A549 (cell line): ENCODE measurements around the gene NRTN. TPM values are rescaled to one million over a fixed set of nuclear protein-coding genes. Genes with fewer than 3 reads are reported as not detected.

Experiments used
- ATAC-seq, 2 experiments: fragments of 200-7000 bp in 1 of 2; fragments of >200 bp in 1 of 2; cut with Nextera tagmentation in 1 of 2; cut with Tn5 transposase in 1 of 2; 3 replicates each; pipeline versions ENCODE4 v1.8.0 to v1.9.1; 2018 to 2020; ENCODE audit warnings: mild to moderate bottlenecking in 1 of 2, moderate library complexity in 1 of 2
- CTCF ChIA-PET: fragments of 300-600 bp; sonication (Branson Sonifier 250); formaldehyde crosslinking; extraction: SDS; loops from one replicate; lab custom pipeline; 2021; ENCODE audit warnings: antibody characterized with exemption, inconsistent platforms; lab: Yijun Ruan, JAX
- POLR2A ChIA-PET: fragments of 350-600 bp; formaldehyde crosslinking; extraction: SDS; loops from one replicate; lab custom pipeline; 2021; ENCODE audit warnings: antibody characterized with exemption, inconsistent platforms; lab: Yijun Ruan, JAX
- DNase-seq, 2 experiments: peaks; one replicate each; pipeline versions ENCODE4 v3.0.0 to v3.0.0-alpha.2; 2011 to 2016; ENCODE audit warnings: low read depth in 1 of 2, low spot score in 1 of 2
- FAIRE-seq: peaks from 2 replicates; lab custom pipeline; 2011; peaks lifted over from hg19 to GRCh38; lab: Jason Lieb, UNC
- H3K27ac ChIP-seq, 2 experiments: fragments of >200 bp; sonication (Bioruptor Twin); formaldehyde crosslinking; 3 replicates each; pipeline ENCODE4 v1.5.1; 2016 to 2017
- H3K4me1 ChIP-seq: fragments of >200 bp; sonication (Bioruptor Twin); formaldehyde crosslinking; 3 replicates; pipeline ENCODE4 v1.6.1; 2016
- H3K4me2 ChIP-seq: fragments of >200 bp; sonication (Bioruptor Twin); formaldehyde crosslinking; 3 replicates; pipeline ENCODE4 v1.6.1; 2016
- H3K4me3 ChIP-seq: fragments of >200 bp; sonication (Bioruptor Twin); formaldehyde crosslinking; 3 replicates; pipeline ENCODE4 v1.5.1; 2016
- H3K9me3 ChIP-seq: fragments of >200 bp; sonication (Bioruptor Twin); formaldehyde crosslinking; 3 replicates; pipeline ENCODE4 v1.6.1; 2016
- ATOH8 ChIP-seq: fragments of 250-450 bp; sonication (Bioruptor Pico); IDR thresholded peaks from 2 replicates; pipeline ENCODE4 v1.5.0; 2020; ENCODE audit warnings: low read depth, mild to moderate bottlenecking, moderate library complexity
- BHLHE40 ChIP-seq: IDR thresholded peaks from 2 replicates; pipeline ENCODE4 v1.6.1; 2012; ENCODE audit warnings: low read depth, low read length, inconsistent platforms
- CBX2 ChIP-seq: fragments of 200-600 bp; sonication (generic); IDR thresholded peaks from 2 replicates; pipeline ENCODE4 v1.6.1; 2016; ENCODE audit warnings: low read depth, mild to moderate bottlenecking, borderline replicate concordance
- CBX8 ChIP-seq: fragments of 200-600 bp; sonication (generic); IDR thresholded peaks from 2 replicates; pipeline ENCODE4 v1.6.1; 2016
- CHD4 ChIP-seq: fragments of 200-600 bp; sonication (generic); IDR thresholded peaks from 2 replicates; pipeline ENCODE4 v1.6.1; 2016; ENCODE audit warnings: antibody characterized with exemption, mild to moderate bottlenecking, borderline replicate concordance
- ELK1 ChIP-seq: fragments of 150-350 bp; IDR thresholded peaks from 2 replicates; pipeline ENCODE4 v1.6.1; 2014; ENCODE audit warnings: low read depth, mild to moderate bottlenecking, low read length
- ESRRA ChIP-seq: fragments of 150-350 bp; IDR thresholded peaks from 2 replicates; pipeline ENCODE4 v1.6.1; 2014; ENCODE audit warnings: mild to moderate bottlenecking, low read length, borderline replicate concordance
- FOSL2 ChIP-seq, 2 experiments: fragments of 450-650 bp in 1 of 2; fragments of >200 bp in 1 of 2; sonication (Bioruptor Twin) in 1 of 2; formaldehyde crosslinking; IDR thresholded peaks; 2 replicates each; pipeline versions ENCODE4 v1.5.0 to v1.6.1; 2016 to 2020; ENCODE audit warnings: mild to moderate bottlenecking in 1 of 2, moderate library complexity in 1 of 2
- GATA3 ChIP-seq: IDR thresholded peaks from 2 replicates; pipeline ENCODE4 v1.6.1; 2012; ENCODE audit warnings: borderline replicate concordance
- HDAC2 ChIP-seq: fragments of 200-600 bp; sonication (generic); IDR thresholded peaks from 2 replicates; pipeline ENCODE4 v1.6.1; 2016
- HMGXB4 ChIP-seq: fragments of 250-450 bp; sonication (Bioruptor Pico); IDR thresholded peaks from 2 replicates; pipeline ENCODE4 v1.5.0; 2021; ENCODE audit warnings: mild to moderate bottlenecking, moderate library complexity, borderline replicate concordance
- HOXB13 ChIP-seq: fragments of 250-450 bp; sonication (Bioruptor Pico); IDR thresholded peaks from 2 replicates; pipeline ENCODE4 v1.5.0; 2020; ENCODE audit warnings: low read depth, mild to moderate bottlenecking, moderate library complexity
- JUNB ChIP-seq: fragments of >200 bp; sonication (Bioruptor Twin); formaldehyde crosslinking; IDR thresholded peaks from 2 replicates; pipeline ENCODE4 v1.6.1; 2016
- KDM1A ChIP-seq: fragments of 200-600 bp; sonication (generic); IDR thresholded peaks from 2 replicates; pipeline ENCODE4 v1.6.1; 2016; ENCODE audit warnings: low read depth, mild to moderate bottlenecking
- MYC ChIP-seq: IDR thresholded peaks from 2 replicates; pipeline ENCODE4 v1.6.1; 2012; ENCODE audit warnings: mild to moderate bottlenecking, inconsistent platforms, low read length, improper control_type of control experiment, borderline replicate concordance
- NR3C1 ChIP-seq: fragments of >200 bp; sonication (Bioruptor Twin); formaldehyde crosslinking; IDR thresholded peaks from 3 replicates; pipeline ENCODE4 v1.6.1; 2017
- POLR2A ChIP-seq: IDR thresholded peaks from 2 replicates; pipeline ENCODE4 v1.6.1; 2012; ENCODE audit warnings: mild to moderate bottlenecking, low read length
- POLR2AphosphoS2 ChIP-seq: conservative IDR thresholded peaks from 2 replicates; pipeline ENCODE4 v1.6.1; 2012; ENCODE audit warnings: low read length, improper control_type of control experiment, inconsistent platforms
- RAD21 ChIP-seq, 2 experiments: fragments of >200 bp in 1 of 2; sonication (Bioruptor Twin) in 1 of 2; formaldehyde crosslinking in 1 of 2; IDR thresholded peaks in 1 of 2; conservative IDR thresholded peaks in 1 of 2; 2 replicates in 1 of 2; 3 replicates in 1 of 2; pipeline ENCODE4 v1.6.1; 2012 to 2018; ENCODE audit warnings: inconsistent platforms in 1 of 2
- RARB ChIP-seq: fragments of 250-450 bp; sonication (Bioruptor Pico); IDR thresholded peaks from 2 replicates; pipeline ENCODE4 v1.8.0; 2021; ENCODE audit warnings: mild to moderate bottlenecking, moderate library complexity
- RCOR1 ChIP-seq: fragments of 150-350 bp; IDR thresholded peaks from 2 replicates; pipeline ENCODE4 v1.6.1; 2014; ENCODE audit warnings: antibody characterized with exemption, low read length, low read depth
- SREBF2 ChIP-seq: fragments of 450-650 bp; IDR thresholded peaks from 2 replicates; pipeline ENCODE4 v1.6.1; 2014; ENCODE audit warnings: mild to moderate bottlenecking, moderate library complexity
- ZFP36 ChIP-seq: fragments of 450-650 bp; IDR thresholded peaks from 2 replicates; pipeline ENCODE4 v1.6.1; 2014; ENCODE audit warnings: borderline replicate concordance; ENCODE audit not compliant: partially characterized antibody
- WGBS: methylation state at CpG from one replicate; pipeline ENCODE4 v1.1.6; 2017; ENCODE audit errors: missing lambda C conversion rate; 5-methylcytosine and 5-hydroxymethylcytosine counted together
- polyA plus RNA-seq, 4 experiments: library from polyadenylated mRNA; depleted of rRNA in 3 of 4; stranded (reverse); fragments of >200 nt; fragmentation: RNase III in 1 of 4; extraction: RNeasy Plus Mini Kit Qiagen cat#74134 plus additional on column Dnase treatment in 1 of 4; gene quantifications; 2 replicates in 3 of 4; 3 replicates in 1 of 4; pipeline ENCODE4 v1.2.3, GENCODE V29; 2011 to 2017
- TF ChIP-seq, protein P1 (sequence below): fragments of 200-600 bp; sonication (generic); IDR thresholded peaks from 2 replicates; pipeline ENCODE4 v1.6.1; 2016; ENCODE audit warnings: antibody characterized with exemption, mild to moderate bottlenecking, moderate library complexity

Gene NRTN
- polyA plus RNA-seq, 2 of the 4 experiments (the other 2 are of a cell fraction) = 0.32 to 0.61 TPM

DNA sequence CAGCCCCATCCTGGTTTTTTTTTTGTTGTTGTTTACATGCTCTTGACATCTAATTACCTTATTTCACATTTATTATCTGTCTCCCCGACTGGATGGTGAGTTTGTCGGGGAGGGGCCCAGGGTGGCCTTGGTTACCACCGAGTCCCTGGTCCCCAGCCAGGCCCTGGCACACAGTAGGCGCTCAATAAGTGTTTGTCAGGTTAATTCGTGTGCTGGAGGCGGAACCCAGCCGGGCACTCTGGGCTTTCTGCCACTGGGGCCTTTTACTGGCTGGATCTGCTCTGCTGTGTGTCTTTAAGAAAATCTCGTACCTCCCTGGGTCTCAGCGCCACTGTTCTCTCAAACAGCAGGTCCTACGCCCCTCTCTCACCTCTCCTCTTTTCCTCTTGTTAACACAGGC is 4.6 kb downstream of the NRTN start:
- DNase-seq = no peak
- H3K4me2 ChIP-seq = no peak overlapping the region
- H3K9me3 ChIP-seq = no peaks in the 10 kb centered on the region
- peak overlapping the region; percentile 5 to 39; a peak in 1 of 6 replicates for H3K27ac ChIP-seq
- ChIA-PET CTCF (interaction anchor here (0.7 to 3.5 kb wide), 3 partner anchors 14 to 82 kb away, joined by 3 to 25 read pairs (median 16); no protein-coding TSS in a partner anchor), POLR2A (interaction anchor here (0.7 to 0.9 kb wide), 2 partner anchors 18 to 214 kb away, joined by 4 to 6 read pairs; no protein-coding TSS in a partner anchor)
- FAIRE-seq = no peak
- peaks cover 6% of the 10 kb centered on the region; the same call in 2 of the 3 replicates for H3K4me1 ChIP-seq
- WGBS = 63% methylated on average over 10 of the region's 10 CpGs
- H3K4me3 ChIP-seq = no peak overlapping the region
- no peak for ATAC-seq
- TF ChIP-seq RCOR1 = no peak
- TF ChIP-seq KDM1A = no peak
- no peak for TF ChIP-seq GATA3
- no peak for TF ChIP-seq RARB (CRISPR knock-in tag)

GRCh38 chr19:5811117-5811516 is 6.2 kb downstream of the NRTN start:
- ChIA-PET CTCF (interaction anchor here (1.8 to 3.2 kb wide), 4 partner anchors 10 to 81 kb away, joined by 4 to 15 read pairs (median 8); no protein-coding TSS in a partner anchor), POLR2A (no interaction called here)
- H3K4me1 ChIP-seq = no peaks in the 10 kb centered on the region
- no peak overlapping the region for H3K27ac ChIP-seq
- DNase-seq = no peak
- no peak overlapping the region for H3K4me2 ChIP-seq
- no peak for FAIRE-seq
- H3K4me3 ChIP-seq = no peak overlapping the region
- H3K9me3 ChIP-seq = no peaks in the 10 kb centered on the region
- no peak for ATAC-seq
- 85% methylated on average over 4 of the region's 4 CpGs for WGBS
- no peak for TF ChIP-seq POLR2AphosphoS2
- TF ChIP-seq ESRRA = no peak
- TF ChIP-seq HMGXB4 (CRISPR knock-in tag) = no peak
- no peak for TF ChIP-seq CBX8
- no peak for TF ChIP-seq SREBF2
- TF ChIP-seq ZFP36 = no peak
- no peak for TF ChIP-seq ATOH8 (CRISPR knock-in tag)
- no peak for TF ChIP-seq NR3C1
- no peak for TF ChIP-seq HOXB13 (CRISPR knock-in tag)
- no peak for TF ChIP-seq JUNB
- no peak for TF ChIP-seq HDAC2
- no peak for TF ChIP-seq FOSL2 (IDR thresholded peaks at IDR 0.05)
- no peak for TF ChIP-seq FOSL2 (CRISPR knock-in tag; IDR thresholded peaks at IDR 0.05)
- TF ChIP-seq ELK1 = no peak

- Histone ChIP-seq H3K4me2 (no peak overlapping the region), H3K4me3 (no peak overlapping the region), H3K4me1 (no peaks in the 10 kb centered on the region), H3K9me3 (no peaks in the 10 kb centered on the region), H3K27ac (no peak overlapping the region)
- ATAC-seq (peak in 1 of 2 experiments; percentile 26; a peak in 1 of 6 replicates), DNase-seq (no peak), FAIRE-seq (no peak)
- CTCF ChIA-PET = interaction anchor here (1.9 to 4.2 kb wide), 2 partner anchors 9 to 11 kb away, joined by 11 to 31 read pairs; no protein-coding TSS in a partner anchor
- WGBS = 56% methylated on average over 9 of the region's 9 CpGs
- POLR2A ChIA-PET = interaction anchor here (1.5 kb wide), 1 partner anchor 14 kb away, joined by 3 read pairs; no protein-coding TSS in a partner anchor
- TF ChIP-seq CBX2 (no peak), BHLHE40 (no peak), POLR2A (no peak), HOXB13 (CRISPR knock-in tag) (no peak), RAD21 (conservative IDR thresholded peaks at IDR 0.05 in 1 of 2, IDR thresholded peaks at IDR 0.05 in 1 of 2) (no peak), MYC (no peak), RCOR1 (no peak), CHD4 (no peak)
- TF ChIP-seq, protein P1, sequence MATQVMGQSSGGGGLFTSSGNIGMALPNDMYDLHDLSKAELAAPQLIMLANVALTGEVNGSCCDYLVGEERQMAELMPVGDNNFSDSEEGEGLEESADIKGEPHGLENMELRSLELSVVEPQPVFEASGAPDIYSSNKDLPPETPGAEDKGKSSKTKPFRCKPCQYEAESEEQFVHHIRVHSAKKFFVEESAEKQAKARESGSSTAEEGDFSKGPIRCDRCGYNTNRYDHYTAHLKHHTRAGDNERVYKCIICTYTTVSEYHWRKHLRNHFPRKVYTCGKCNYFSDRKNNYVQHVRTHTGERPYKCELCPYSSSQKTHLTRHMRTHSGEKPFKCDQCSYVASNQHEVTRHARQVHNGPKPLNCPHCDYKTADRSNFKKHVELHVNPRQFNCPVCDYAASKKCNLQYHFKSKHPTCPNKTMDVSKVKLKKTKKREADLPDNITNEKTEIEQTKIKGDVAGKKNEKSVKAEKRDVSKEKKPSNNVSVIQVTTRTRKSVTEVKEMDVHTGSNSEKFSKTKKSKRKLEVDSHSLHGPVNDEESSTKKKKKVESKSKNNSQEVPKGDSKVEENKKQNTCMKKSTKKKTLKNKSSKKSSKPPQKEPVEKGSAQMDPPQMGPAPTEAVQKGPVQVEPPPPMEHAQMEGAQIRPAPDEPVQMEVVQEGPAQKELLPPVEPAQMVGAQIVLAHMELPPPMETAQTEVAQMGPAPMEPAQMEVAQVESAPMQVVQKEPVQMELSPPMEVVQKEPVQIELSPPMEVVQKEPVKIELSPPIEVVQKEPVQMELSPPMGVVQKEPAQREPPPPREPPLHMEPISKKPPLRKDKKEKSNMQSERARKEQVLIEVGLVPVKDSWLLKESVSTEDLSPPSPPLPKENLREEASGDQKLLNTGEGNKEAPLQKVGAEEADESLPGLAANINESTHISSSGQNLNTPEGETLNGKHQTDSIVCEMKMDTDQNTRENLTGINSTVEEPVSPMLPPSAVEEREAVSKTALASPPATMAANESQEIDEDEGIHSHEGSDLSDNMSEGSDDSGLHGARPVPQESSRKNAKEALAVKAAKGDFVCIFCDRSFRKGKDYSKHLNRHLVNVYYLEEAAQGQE = no peak
Measured at GRCh38 chr19:5814123-5814851, 9.4 kb downstream of the NRTN start.
